Right renal cortex interstitium (tissue), 3 donors: Measurements from ENCODE around the gene PEPD. TPM values are rescaled to one million over a fixed set of nuclear protein-coding genes. Genes with fewer than 3 reads are reported as not detected.

ENCODE experiments used
- DNase-seq, 3 donors: peaks; one replicate each; pipeline ENCODE4 v3.0.0-alpha.2; 2013; ENCODE audit warnings: low read depth in 3 of 3, low spot score in 2 of 3
- polyA plus RNA-seq, 3 donors: library from polyadenylated mRNA; unstranded; fragments of 120-200 nt; gene quantifications; one replicate each; pipeline ENCODE4 v1.2.1, GENCODE V29; 2013; ENCODE audit not compliant: insufficient read length in 3 of 3

PEPD gene
- polyA plus RNA-seq, 3 donors, result 112 to 141 (median 123) TPM

DNA sequence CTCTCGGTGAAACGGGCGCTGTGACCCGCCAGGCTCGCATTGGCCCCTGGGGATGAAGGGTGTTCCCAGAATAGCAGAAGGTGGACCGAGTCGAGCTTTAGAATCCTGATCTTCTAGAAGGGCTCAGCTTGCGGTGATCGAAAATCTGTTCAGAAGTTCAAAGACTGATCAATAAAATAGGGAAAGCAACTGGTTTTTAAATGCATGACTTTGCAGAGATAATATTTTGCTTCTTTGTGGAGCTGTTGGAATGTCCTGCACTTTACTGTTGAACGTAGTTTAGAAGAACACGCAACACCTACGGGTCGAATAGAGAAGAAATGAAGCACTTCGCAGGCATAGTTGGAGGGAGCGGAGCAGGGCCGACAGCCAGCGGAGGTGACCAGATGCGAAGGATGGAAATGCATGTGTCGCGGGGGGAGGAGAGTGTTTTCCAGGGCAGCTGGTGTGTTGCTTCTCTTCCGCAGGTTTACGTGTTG, 147.3 kb downstream of the PEPD start:
- DNase-seq, result peak in 1 of 3 donors; percentile 38

DNA sequence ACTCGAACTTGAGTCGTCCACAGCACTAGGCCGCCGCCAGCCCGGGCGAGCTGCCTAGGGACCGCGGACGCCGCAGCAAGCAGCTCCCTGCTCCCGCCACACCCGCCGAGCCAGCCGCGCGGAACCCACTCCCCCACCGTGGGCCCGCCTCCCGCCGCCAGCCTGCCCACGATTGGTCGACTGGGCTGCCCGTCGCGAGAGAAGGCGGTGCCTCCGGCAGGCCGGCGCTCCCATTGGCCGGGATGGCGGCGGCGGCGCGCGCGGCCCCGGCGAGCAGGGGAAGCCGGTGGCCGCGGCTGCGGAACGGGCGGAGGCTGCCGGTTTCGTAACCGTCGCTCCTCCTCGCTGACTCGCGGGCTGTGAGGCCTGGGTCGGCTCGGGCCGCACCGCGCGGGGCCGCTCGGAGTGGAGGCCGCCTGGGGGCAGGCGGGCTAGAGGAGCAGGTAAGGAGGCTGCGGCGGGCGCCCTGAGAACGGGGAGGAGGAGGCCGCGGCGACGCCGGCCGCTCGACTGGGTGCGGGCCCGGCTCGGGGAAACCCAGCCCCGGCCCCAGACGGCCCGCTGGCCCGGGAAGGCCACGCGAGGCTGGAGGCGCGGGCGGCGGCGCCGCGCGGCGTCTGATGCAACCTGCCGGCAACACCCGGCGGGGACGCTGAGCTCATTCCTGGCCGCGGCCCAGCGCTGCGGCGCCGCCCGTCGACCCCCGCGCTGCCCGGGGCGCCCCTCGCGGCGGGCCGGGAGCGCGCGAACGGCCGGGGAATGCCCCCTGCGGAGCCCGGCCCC, 147.9 kb downstream of the PEPD start, which contains the start of gene CEBPG:
Gene CEBPG (plus strand): TSS at position 257 of the 783 bp plus-strand sequence. CDS start 5,531 bp downstream, outside the sequence.
- peak in 2 of 3 donors; percentile 71 to 80 for DNase-seq

DNA sequence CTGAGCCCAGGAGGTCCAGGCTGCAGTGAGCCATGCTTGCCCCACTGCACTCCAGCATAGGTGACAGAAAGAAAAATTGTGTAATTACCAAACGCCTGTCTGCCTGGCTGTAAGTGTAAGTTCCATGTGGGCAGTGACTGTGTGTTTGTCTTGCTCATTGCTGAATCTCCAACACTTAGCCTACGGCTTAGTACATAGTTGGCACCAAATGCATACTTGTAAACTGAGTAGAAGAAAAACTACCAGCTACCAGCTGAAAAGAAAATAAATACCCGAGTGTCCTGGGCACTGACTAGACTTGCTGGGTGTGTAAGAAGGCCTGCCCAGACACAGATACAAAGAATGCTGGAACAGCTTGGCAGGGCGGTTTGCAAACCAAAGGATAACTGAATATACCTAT, 150.8 kb downstream of the PEPD start:
- DNase-seq, result no peak

DNA sequence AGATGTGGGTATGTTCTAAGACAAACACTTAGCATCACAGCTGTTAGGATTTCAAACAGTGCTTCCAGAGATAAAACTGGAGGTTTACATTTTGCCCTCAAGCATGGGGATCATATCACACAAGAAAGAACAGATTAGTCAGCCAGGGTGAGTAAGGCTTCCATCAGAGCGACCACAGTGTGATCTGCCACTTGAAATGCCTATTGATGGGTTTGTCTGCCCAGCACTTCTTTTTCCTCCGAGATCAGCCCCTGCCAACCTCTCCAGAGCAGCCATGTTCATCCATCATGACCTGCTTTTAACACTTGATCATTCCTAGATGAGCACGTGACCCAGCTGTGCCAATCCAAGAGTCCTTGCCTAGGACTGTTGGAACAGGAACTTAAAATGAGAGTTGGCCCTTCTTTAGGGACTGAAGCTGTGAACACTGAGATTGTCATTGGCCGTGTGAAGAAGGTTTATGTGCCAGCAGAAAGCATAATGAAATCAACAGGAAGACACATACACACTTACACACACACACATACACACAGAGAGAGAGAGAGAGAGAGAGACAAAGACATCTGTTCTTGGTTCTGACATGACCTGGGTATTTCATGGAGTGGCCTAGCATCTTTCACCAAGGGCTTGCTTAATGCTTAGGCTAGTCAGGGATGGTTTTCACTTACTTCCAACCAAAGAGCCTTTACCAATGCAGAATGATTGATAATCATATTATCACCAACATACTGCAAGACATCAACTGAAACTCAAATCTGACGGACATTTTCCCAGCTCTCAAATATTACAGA, 153.3 kb downstream of the PEPD start:
- no peak for DNase-seq

DNA sequence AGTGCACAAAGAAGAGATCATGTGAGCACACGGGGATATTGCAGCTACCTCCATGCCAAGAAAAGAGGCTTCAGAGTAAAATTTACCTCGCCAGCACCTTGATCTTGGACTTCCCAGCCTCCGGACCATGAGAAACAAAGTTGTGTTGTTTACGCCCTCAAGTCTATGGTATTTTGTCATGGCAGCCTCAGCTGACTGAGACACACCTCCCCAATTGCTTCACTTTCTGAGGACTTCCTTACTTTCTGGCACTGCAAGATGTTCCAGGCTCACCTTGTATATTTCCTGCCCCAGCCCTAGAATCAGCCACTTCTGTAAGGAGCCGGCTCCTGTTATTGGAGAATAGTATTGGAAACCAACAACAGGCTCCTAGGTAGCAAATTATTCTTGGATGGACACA, 154.7 kb downstream of the PEPD start:
- DNase-seq, result no peak

DNA sequence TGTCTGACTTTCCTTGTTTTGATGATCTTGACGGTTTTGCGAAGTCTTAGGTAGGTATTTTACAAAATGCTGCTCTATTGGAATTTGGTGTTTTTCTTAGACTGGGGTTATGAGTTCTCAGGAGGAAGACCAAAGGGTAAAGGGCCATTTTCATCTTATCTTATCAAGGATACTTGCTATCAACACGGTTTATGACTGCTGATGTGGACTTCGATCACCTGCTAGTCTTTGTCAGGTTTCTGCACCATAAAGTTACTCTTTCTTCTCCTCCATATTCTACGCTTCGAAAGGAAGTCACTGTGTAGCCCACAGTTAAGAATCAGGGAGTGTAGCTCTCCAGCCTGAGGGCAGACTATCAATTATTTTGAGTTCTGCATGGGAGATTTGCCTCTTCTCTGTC, 155.5 kb downstream of the PEPD start:
- no peak for DNase-seq

DNA sequence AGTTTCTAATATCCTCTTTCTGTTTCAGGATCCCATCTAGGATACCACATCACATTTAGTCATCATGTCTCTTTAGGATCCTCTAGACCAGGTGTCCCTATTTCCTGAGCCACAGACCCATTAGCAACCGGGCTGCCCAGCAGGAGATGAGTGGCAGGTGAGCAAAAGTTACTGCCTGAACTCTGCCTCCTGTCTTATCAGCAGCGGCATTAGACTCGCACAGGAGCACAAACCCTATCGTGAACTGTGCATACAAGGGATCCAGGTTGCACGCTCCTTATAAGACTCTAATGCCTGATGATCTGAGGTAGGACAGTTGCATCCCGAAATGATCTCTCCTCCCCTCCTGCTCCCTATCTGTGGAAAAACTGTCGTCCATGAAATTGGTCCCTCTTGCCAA, 155.9 kb downstream of the PEPD start:
- no peak for DNase-seq

DNA sequence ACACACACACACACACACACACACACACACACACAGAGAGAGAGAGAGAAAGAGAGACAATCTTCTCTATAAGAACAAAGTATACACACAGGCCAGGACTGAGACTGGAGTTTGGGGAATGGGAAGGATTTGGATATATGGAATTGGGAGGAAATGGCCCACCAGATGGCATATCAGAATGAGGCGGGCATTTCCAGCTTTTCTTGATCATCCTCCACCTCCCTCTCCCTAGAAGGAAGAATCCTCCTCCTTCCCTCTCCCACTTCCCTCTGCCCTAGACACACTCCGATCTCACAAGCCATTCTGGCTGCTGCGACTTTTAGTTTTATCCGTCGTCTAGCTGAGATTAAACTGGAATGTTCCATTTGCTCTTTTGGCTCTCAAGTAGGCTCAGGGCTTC, 158.1 kb downstream of the PEPD start:
- DNase-seq, result no peak

DNA sequence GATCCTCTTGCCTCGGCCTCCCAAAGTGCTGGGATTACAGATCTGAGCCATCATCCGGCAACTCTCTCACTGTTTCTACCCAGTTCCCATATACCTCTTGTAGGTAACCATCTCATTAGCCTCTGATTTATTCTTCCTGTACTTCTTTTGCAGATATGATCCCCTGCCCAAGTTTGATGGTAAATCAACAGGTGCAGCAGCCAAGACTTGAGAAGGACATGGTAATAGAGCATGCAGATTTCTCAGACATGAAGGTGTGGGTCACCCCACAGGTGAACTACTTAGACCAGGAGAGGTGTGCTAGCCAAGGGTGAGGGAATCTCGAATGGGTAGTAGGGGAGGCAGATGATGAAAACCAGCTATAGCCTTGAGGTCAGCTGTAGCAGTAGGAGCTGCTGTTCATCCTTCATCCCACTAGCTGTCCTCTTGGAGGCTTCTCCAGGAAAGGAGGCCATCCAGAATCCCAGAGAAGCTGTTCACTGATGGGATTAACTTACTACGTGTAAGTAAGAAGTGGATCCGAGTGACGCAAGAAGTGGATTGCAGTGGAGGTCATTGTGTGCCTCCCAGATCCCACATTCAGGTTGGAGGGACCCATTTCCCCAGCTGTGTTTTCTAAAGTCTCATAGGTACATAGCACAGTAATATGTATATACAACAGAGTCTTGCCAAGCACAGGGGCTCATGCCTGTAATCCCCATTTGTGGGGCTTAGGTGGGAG, 158.9 kb downstream of the PEPD start:
- DNase-seq, result no peak

DNA sequence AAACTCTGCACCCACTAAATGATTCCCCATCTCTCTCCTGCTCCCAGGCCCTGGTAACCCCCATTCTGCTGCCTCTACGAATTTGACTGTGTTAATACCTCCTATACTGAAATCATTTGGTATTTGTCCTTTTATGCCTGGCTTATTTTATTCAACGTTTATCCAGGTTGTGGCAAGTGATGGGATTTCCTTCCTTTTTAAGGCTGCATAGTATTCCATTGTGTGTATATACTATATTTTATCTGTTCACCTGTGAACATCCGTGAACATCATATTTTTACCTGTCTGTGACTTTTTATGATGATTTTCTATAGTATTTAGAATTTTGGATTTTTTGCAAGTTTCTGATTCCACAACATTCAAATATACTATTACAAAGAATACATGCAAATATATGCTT, 162.0 kb downstream of the PEPD start:
- DNase-seq, result no peak

DNA sequence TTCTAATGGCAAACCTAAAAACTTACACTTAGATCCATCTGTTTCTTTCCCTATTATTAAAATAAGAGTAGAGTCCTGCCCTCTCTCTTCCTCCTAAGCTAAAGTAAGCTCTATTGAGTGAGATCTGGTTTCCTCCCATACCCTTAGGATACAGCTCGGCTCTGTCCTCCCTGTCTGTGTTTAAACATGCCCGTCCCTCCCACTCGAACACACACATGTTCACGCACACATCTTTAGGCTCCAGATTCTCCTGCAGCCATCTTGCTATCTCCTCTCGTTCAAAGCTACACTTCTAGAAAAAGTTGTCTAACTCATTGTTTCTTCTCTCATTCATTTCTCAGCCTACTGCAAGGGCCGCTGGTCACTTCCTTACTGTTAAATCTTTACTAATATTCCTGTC, 163.2 kb downstream of the PEPD start:
- no peak for DNase-seq

DNA sequence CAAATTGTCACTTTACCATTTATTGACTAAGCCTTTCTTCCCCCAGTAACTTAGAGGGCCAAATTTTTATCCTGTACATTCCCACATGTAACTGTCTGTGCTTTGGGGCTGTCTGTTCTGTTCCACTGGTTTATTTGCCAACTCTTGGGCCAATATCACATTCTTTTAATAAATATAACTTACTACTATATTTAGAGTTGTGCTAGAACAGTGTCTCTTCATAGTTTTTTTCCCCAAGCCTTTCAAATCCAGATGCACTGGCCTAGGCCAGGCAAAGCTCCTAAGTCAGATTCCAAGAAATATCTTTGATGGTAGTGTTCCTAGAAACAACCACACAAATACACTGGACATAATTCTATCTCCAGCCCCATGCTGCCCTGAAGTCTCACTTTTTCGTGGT, 164.0 kb downstream of the PEPD start:
- no peak for DNase-seq

DNA sequence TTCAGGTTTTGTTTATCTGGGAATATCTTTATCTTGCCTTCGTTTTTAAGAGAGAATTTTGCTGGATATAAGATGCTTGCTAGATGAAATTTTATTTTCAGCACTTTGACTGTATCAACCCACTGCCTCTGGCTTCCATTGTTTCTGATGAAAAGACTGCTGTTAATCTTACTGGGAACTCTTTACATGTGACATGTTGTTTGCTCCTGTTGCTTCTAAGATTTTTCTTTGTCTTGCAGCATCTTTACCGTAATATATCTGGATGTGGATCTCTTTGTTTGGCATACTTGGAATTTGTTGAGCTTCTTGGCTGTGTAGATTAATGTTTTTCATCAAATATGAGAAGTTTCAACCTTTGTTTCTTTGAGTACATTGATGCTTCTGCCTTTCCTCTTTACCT, 166.1 kb downstream of the PEPD start:
- no peak for DNase-seq

DNA sequence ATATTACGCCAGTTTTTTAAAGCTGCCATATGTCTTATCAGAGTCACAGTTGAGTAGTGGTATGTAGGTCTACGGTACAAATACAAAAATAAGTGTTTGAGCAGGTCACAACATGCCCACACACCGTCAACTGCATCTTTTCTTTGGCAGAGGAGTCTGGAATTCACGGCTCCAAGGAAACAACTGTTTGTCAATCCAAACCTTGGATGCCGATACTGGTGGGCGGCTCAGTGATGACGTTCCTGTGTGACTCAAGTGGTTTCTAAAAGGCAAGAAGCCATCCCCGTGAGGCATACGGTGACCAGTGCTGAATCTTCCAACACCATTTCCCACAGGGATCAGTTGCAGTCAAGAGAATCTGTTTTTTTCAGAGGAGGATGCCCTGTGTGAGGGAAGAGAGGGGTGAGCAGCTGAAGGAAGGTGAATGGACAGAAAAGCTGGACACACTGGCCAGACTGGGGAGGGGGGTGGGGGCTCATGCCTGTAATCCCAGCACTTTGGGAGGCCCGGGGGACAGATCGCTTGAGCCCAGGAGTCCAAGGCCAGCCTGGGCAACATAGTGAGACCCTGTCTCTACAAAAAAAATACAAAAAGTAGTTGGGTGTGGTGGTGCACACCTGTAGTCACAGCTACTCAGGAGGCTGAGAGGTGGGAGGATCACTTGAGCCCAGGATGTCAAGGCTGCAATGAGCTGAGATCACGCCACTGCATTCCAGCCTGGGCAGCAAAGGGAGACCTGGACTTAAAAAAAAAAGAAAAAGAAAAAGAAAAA, 170.9 kb downstream of the PEPD start:
- DNase-seq, result no peak

DNA sequence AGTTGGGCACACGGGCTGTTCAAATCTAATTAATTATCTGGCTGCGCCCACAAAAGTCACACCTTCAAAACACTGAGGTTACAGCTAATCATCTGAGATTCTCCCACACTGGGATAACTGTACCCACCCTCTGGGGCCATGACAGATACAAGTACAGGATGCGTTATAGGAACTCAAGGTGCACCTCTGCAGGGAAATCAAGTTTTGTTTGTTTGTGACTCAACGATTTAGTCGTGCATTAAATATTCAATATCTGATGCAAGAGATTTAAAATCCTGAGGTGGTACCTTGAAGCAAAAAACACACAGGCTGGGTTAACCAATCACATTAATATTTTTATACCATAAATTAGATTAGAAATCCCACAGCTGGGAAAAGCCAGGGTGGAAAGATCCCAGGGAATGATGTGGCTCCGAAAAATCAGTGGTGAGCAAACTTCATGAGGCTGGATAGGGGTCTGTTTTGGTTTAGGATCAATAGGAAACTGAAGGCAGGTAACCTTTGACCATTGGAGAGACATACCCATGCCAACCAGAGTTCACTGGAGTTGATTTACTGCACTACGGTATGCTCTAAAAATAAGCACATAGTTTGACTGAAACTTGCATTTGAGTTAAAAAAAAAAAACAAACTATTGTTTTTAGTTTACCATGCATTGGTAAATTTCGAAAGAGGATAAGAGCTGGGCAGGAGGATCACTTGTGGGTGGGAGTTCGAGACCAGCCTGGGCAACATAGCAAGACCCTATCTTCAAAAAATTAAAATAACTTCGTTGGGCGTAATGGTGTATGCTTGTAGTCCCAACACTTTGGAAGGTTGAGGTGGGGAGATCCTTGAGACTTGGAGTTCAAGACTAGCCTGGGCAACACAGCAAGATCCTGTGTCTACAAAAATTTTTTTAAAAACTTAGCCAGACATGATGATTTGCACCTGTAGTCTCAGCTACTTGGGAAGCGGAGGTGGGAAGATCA, 172.0 kb downstream of the PEPD start:
- DNase-seq, result no peak

DNA sequence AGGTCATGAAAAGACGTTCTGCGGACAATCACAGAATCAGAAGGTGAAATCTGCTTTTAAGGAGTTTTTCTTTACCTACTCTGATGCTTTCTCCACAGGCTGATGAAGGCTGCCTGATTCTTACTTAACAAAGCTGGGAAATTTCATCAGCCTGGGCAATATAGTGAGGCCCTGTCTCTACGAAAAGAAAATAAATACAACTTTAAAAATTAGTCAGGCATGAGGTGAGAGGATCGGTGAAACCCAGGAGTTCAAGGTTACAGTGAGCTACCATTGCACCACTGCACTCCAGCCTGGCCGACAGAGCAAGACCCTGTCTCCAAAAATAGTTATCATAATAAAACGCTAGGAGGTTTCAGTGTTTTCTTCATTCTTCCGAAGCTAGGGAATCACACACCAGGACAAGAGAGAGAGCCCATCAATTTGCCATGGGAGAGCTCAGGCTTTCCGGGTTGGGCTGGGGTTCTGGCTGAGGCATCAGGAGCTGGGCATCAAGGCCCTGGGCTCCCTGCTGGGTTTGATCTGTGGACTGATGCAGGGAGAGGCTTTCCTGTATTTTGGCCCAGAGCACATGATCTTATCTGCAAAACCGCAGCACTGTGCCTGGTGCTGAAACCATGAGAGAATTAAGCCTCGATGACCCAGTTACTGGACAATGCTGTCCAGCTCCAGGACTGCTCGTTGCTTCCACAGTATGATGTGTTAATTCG, 173.1 kb downstream of the PEPD start:
- no peak for DNase-seq

DNA sequence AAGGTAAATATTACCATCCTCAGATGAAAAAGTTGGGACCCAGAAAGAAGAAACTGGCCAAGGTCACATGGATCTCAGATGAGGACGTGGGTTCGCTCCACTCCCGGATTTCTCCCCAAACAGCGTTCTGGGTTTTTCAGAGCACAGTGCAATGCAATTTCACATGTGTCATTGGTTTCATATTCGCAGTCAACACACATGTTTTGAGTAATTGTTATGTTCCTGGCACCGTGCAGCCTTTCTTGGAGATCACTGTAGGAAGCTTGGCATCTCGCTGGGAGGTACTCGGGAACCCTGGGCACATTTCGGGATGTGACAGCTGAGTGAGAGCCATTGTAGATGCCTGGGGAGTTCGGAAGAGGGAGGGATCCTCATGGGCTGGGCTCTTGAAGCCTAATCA, 174.3 kb downstream of the PEPD start:
- DNase-seq, result no peak

DNA sequence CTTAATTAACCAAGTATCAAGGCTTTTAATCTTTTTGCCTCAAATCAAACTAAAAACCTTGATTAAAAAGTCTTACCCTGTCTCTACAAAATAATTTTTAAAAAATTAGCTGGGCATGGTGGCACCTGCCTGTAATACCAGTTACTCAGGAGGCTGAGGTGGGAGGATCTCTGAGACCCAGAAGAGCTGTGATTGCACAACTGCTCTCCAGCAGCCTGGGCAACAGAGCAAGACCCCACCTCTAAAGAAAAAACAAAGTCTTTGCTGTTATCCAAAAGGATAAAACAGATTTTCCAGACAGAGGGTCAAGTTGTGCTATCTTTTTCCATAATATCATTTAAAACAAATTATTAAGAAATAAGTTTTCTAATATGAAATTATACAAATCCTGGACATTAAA, 174.9 kb downstream of the PEPD start:
- no peak for DNase-seq

DNA sequence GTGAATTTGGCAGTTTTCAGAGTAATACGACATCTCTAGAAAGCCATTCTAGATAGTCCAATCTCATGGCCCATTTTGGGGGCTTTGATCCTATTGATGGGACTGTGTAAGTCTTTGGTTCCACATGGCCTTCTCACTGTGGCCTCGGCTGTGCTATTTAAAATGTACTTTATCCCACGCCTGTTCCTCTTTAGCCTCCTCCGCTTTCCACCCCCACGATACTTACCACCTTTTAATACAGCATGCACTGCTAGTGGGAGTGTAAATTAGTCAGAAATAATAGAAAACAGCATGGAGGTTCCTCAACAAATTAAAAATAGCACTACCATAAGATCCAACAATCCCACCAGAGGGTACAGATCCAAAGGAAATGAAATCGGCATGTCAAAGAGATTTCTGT, 176.4 kb downstream of the PEPD start:
- DNase-seq, result no peak
